OCI-LY7 (cell line): ENCODE results near the gene PAGR1. TPM values are rescaled to one million over a fixed set of nuclear protein-coding genes. Genes with fewer than 3 reads are reported as not detected.
A peak's percentile ranks its signal among the peaks of the same experiment; 100 is the strongest.
"Not testable (repeated sequence)": the region's sequence is repeated elsewhere in the genome, so short reads cannot be mapped to it uniquely, and the experiment has no call there.

Source experiments
- BruUV-seq: library from RNA; stranded (reverse); fragments of 400-500 nt; replicated peaks from 2 replicates; lab custom pipeline; 2021; lab: Mats Ljungman, UMichigan
- CTCF ChIA-PET: fragments of 300-600 bp; sonication (Branson Sonifier 250); formaldehyde crosslinking; loops from one replicate; lab custom pipeline; 2022; ENCODE audit warnings: antibody characterized with exemption; ENCODE audit not compliant: unreplicated experiment; lab: Charles Lee
- POLR2A ChIA-PET: fragments of 300-600 bp; sonication (Branson Sonifier 250); formaldehyde crosslinking; loops from one replicate; lab custom pipeline; 2022; ENCODE audit warnings: antibody characterized with exemption; lab: Charles Lee
- DNase-seq: peaks from one replicate; pipeline ENCODE4 v3.0.0-alpha.2; 2015; ENCODE audit warnings: low spot score
- H2AFZ ChIP-seq: fragments of 200-600 bp; sonication (generic), shearing (Covaris generic); 2 replicates; pipeline ENCODE4 v1.6.1; 2014; ENCODE audit warnings: mild to moderate bottlenecking, antibody characterized with exemption, low read length, moderate library complexity
- H3K27ac ChIP-seq: fragments of 200-600 bp; sonication (generic); 2 replicates; pipeline ENCODE4 v1.5.1; 2014; ENCODE audit warnings: mixed run types, low read depth, mild to moderate bottlenecking, moderate library complexity, low read length, inconsistent platforms; ENCODE audit not compliant: poor library complexity, severe bottlenecking
- H3K36me3 ChIP-seq: fragments of 200-600 bp; sonication (generic); 2 replicates; pipeline ENCODE4 v1.6.1; 2014; ENCODE audit warnings: mild to moderate bottlenecking, antibody characterized with exemption, low read length, moderate library complexity, mixed read lengths; ENCODE audit not compliant: insufficient read depth
- H3K4me1 ChIP-seq: fragments of 200-600 bp; sonication (generic); 2 replicates; pipeline ENCODE4 v1.5.1; 2014; ENCODE audit warnings: mild to moderate bottlenecking, low read length; ENCODE audit not compliant: insufficient read depth, poor library complexity, severe bottlenecking
- H3K4me2 ChIP-seq: fragments of 200-600 bp; sonication (generic); 2 replicates; pipeline ENCODE4 v1.6.1; 2014; ENCODE audit warnings: mild to moderate bottlenecking, low read length
- H3K4me3 ChIP-seq: fragments of 200-600 bp; sonication (generic); 2 replicates; pipeline ENCODE4 v1.5.1; 2014; ENCODE audit warnings: mild to moderate bottlenecking, low read depth, low read length; ENCODE audit not compliant: poor library complexity, severe bottlenecking
- H3K79me2 ChIP-seq: fragments of 200-600 bp; sonication (generic); 2 replicates; pipeline ENCODE4 v1.6.1; 2016; ENCODE audit warnings: low read depth, mild to moderate bottlenecking, low read length, moderate library complexity, mixed read lengths; ENCODE audit not compliant: insufficient read depth
- H3K9me2 ChIP-seq: fragments of 200-600 bp; sonication (generic); 2 replicates; pipeline ENCODE4 v1.6.1; 2016; ENCODE audit warnings: mild to moderate bottlenecking, low read length, mixed read lengths; ENCODE audit not compliant: insufficient read depth
- H3K9me3 ChIP-seq: fragments of 200-600 bp; sonication (generic); 2 replicates; pipeline ENCODE4 v1.6.1; 2014; ENCODE audit warnings: mild to moderate bottlenecking, mixed run types, low read length, mixed read lengths
- H4K20me1 ChIP-seq: fragments of 200-600 bp; sonication (generic); 2 replicates; pipeline ENCODE4 v1.6.1; 2014; ENCODE audit warnings: mild to moderate bottlenecking, antibody characterized with exemption, low read length, moderate library complexity, mixed read lengths; ENCODE audit not compliant: insufficient read depth
- CTCF ChIP-seq: fragments of 200-600 bp; sonication (generic); conservative IDR thresholded peaks from 2 replicates; pipeline ENCODE4 v1.5.1; 2014; ENCODE audit warnings: mild to moderate bottlenecking, antibody characterized with exemption, low read length, moderate library complexity, mixed read lengths
- EZH2phosphoT487 ChIP-seq: fragments of 200-600 bp; sonication (generic); IDR thresholded peaks from 2 replicates; pipeline ENCODE4 v1.6.1; 2018; ENCODE audit warnings: low read depth, borderline replicate concordance, mild to moderate bottlenecking, mixed run types, antibody characterized with exemption, low read length, moderate library complexity, mixed read lengths
- intact Hi-C: fragments of 100-400 bp; cut with micrococcal nuclease; formaldehyde crosslinking; loops from one replicate; pipeline ENCODE4 v1.10.0; 2022; ENCODE audit not compliant: unreplicated experiment
- total RNA-seq, 2 experiments: library from RNA; depleted of rRNA in 1 of 2; stranded (reverse); fragments of >200 nt in 1 of 2; shearing (Covaris generic) in 1 of 2; gene quantifications; 2 replicates each; pipeline ENCODE4 v1.2.3, GENCODE V29; 2014 to 2022

The PAGR1 gene
- total RNA-seq, 2 experiments from 2014 or later = 51.7 to 59.4 TPM

- Histone ChIP-seq H3K9me2 (no peaks in the 10 kb centered on the region), H3K36me3 (peaks cover 53% of the 10 kb centered on the region), H2AFZ (peak overlapping the region; percentile 11; the same call in 1 of the 2 replicates), H3K4me2 (peak overlapping the region; percentile 89), H4K20me1 (peaks cover 10% of the 10 kb centered on the region), H3K27ac (peak overlapping the region; percentile 66), H3K4me3 (peak overlapping the region; percentile 79), H3K4me1 (peaks cover 32% of the 10 kb centered on the region), H3K79me2 (peaks cover 56% of the 10 kb centered on the region), H3K9me3 (no peaks in the 10 kb centered on the region)
- ChIA-PET CTCF (interaction anchor here (1.2 kb wide), 1 partner anchor 25 kb away, joined by 4 read pairs; the partner anchor contains the start of gene PAGR1), POLR2A (interaction anchor here (0.7 to 3.3 kb wide), 5 partner anchors 13 to 79 kb away, joined by 3 to 19 read pairs (median 5); no protein-coding TSS in a partner anchor)
- DNase-seq = peak; percentile 32
- TSS peak; percentile 74 for BruUV-seq
- TF ChIP-seq EZH2phosphoT487 (no peak), CTCF (no peak)
- intact Hi-C loops = loop anchor here (1.0 kb wide), 3 partner anchors 14 to 91 kb away; partner anchors contain the start of gene PAGR1
Measured at GRCh38 chr16:29790949-29791844, 24.8 kb upstream of the PAGR1 start.

- H3K9me2 ChIP-seq = no peaks in the 10 kb centered on the region
- H2AFZ ChIP-seq = no peak overlapping the region
- peaks cover 65% of the 10 kb centered on the region for H3K79me2 ChIP-seq
- H3K4me3 ChIP-seq = peak overlapping the region; percentile 79
- peak overlapping the region; percentile 89 for H3K4me2 ChIP-seq
- ChIA-PET CTCF (no interaction called here), POLR2A (interaction anchor here (0.8 to 3.3 kb wide), 2 partner anchors 12 to 80 kb away, joined by 3 to 19 read pairs; no protein-coding TSS in a partner anchor)
- no TSS peak for BruUV-seq
- intact Hi-C loops = no loop called here
- peaks cover 32% of the 10 kb centered on the region for H3K4me1 ChIP-seq
- H3K36me3 ChIP-seq = peaks cover 62% of the 10 kb centered on the region
- no peak for DNase-seq
- peaks cover 10% of the 10 kb centered on the region for H4K20me1 ChIP-seq
- H3K9me3 ChIP-seq = no peaks in the 10 kb centered on the region
- H3K27ac ChIP-seq = peak overlapping the region; percentile 66
- TF ChIP-seq CTCF (no peak), EZH2phosphoT487 (no peak)
Measured at GRCh38 chr16:29791845-29792807, 23.8 kb upstream of the PAGR1 start.

DNA sequence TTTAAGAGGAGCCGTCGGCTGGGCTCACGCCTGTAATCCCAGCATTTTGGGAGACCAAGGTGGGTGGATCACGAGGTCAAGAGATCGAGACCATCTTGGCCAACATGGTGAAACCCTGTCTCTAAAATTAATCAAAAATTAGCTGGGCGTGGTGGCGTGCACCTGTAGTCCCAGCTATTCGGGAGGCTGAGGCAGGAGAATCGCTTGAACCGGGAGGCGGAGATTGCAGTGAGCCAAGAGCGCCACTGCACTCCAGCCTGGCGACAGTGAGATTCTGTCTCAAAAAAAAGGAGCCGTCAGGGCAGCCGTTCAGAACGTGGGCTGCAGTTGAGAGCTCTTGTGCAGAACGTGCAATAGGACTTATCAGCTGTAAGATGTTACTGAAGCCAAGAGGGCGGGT lies 22.8 kb upstream of the PAGR1 start:
- H3K4me3 ChIP-seq = peak overlapping the region; percentile 79
- POLR2A ChIA-PET = interaction anchor here (2.0 kb wide), 1 partner anchor 10 kb away, joined by 13 read pairs; no protein-coding TSS in a partner anchor
- H3K9me2 ChIP-seq, BruUV-seq, H3K27ac ChIP-seq, H4K20me1 ChIP-seq, intact Hi-C loops, H2AFZ ChIP-seq, CTCF ChIA-PET, DNase-seq, H3K9me3 ChIP-seq: not testable (repeated sequence)
- peaks cover 67% of the 10 kb centered on the region for H3K79me2 ChIP-seq
- H3K4me2 ChIP-seq = peak overlapping the region; percentile 89
- H3K4me1 ChIP-seq = peaks cover 32% of the 10 kb centered on the region
- peaks cover 72% of the 10 kb centered on the region for H3K36me3 ChIP-seq
